GM12873 (cell line): ENCODE measurements around the gene PHACTR1.

Experiments
- CTCF ChIP-seq: IDR thresholded peaks from 2 replicates; pipeline ENCODE4 v1.5.1; 2012; ENCODE audit warnings: low read depth, mild to moderate bottlenecking, moderate library complexity, low read length, control low read depth; ENCODE audit not compliant: insufficient read depth; ENCODE audit errors: missing control alignments

The PHACTR1 gene

GRCh38 chr6:13184089-13184468 lies 467.5 kb downstream of the PHACTR1 start:
- TF ChIP-seq CTCF: no peak

- TF ChIP-seq CTCF: no peak
Measured at GRCh38 chr6:13184547-13184946, 468.0 kb downstream of the PHACTR1 start.

GRCh38 chr6:13186861-13187260 lies 470.3 kb downstream of the PHACTR1 start:
- no peak for TF ChIP-seq CTCF

- TF ChIP-seq CTCF: no peak
Measured at GRCh38 chr6:13187692-13188091, 471.1 kb downstream of the PHACTR1 start.

- TF ChIP-seq CTCF: no peak
Measured at GRCh38 chr6:13188306-13188705, 471.7 kb downstream of the PHACTR1 start.

- no peak for TF ChIP-seq CTCF
Measured at GRCh38 chr6:13189710-13190109, 473.1 kb downstream of the PHACTR1 start.

GRCh38 chr6:13190376-13190775 lies 473.8 kb downstream of the PHACTR1 start:
- TF ChIP-seq CTCF: no peak
